Activated CD4-positive, CD25-positive, alpha-beta regulatory T cell (primary cell): Measurements from ENCODE around the gene TBC1D2.

ENCODE experiments used
- DNase-seq, 4 experiments: peaks; one replicate each; lab custom pipeline; 2025; lab: John Stamatoyannopoulos, UW

TBC1D2 gene

DNA sequence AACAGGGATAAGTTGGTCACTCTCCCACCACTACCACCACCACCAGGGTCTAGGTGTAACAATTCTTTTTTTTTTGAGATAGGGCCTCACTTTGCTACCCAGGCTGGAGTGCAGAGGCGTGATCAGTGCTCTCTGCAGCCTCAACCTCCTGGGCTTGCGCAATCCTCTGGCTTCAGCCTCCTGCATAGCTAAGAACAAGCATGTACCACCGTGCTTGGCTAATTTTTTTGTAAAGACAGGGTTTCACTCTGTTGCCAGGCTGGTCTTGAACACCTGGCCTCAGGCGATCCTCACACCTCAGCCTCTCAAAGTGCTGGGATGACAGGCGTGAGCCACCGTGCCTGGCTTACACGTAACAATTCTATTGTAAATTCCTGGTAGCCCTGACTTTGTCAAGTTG lies 90.5 kb downstream of the TBC1D2 start:
- no peak for DNase-seq

DNA sequence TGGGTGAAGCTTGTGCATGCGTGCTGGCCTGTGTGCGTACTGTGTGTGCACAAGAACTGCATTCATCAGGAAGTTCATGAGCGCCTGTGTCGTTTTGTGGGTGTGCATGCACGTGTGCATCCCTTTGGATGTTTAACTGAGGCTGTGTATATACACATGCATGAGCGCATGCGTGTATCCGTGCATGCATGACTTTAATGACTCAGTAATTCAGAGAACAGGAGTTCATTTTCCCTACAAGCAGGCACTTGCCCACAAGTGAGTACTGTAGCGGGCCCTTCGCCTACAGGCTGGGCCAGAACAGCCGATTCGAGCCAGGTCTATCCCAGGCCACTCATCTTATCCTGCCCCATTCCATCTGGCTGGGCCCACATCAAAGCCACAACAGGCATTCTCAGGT lies 92.8 kb downstream of the TBC1D2 start:
- DNase-seq: no peak

DNA sequence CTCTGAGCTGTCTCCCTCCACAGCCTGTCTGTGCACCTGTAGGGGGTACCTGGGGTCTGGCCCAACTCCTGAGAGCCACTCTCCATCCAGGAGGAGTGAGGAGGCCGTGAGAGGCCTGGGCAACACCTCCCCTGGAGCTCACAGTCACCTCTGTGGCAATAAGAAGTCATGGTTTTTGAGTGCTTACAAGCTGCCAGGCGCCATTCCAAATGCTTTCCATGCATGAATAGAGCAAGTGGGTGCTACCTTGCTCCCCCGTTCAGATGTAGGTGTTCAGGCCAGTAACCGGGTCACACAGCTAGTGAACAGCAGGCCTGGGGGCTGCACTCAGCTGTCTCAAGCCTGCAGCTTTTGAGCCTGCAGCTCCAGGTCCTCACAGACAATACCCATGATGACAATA lies 93.6 kb downstream of the TBC1D2 start:
- no peak for DNase-seq

DNA sequence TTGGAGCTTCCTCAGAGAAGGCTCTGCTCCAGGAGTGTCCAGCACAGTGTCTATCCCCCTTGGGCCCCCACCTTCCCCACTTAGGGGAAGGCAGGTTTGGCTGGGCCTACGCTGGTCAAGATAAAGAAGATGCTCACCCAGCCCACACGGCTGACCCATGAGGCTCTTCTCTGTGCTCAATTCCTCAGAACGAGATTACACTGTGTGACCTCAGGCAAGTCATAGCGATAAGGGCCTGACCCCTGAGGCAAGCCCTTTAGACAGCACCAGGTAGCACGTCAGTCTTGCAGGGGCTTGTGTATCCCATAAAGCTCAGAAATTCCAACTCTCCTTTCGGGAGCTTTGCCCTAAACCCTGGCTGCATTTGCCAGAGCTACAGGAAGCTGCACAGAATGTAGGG lies 95.7 kb downstream of the TBC1D2 start:
- DNase-seq: no peak

DNA sequence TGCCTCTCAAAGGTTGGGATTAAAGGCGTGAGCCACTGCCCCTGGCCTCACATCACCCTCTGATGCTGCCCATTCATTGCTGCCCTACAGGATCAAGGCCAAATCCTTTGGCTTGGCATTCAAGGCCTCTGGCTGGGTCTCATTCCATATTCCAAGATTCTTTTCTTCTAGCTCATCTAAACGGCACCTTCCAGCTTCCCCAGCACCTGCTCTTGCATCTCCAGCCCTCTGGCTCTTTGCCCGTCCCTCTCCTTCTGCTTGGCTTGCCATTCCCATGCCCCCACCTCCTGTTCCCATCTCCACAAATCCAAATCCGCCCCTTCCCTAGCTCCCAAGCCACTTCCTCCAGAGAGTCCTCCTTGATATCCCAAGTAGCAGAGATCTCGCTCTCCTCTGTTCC lies 96.1 kb downstream of the TBC1D2 start:
- no peak for DNase-seq

DNA sequence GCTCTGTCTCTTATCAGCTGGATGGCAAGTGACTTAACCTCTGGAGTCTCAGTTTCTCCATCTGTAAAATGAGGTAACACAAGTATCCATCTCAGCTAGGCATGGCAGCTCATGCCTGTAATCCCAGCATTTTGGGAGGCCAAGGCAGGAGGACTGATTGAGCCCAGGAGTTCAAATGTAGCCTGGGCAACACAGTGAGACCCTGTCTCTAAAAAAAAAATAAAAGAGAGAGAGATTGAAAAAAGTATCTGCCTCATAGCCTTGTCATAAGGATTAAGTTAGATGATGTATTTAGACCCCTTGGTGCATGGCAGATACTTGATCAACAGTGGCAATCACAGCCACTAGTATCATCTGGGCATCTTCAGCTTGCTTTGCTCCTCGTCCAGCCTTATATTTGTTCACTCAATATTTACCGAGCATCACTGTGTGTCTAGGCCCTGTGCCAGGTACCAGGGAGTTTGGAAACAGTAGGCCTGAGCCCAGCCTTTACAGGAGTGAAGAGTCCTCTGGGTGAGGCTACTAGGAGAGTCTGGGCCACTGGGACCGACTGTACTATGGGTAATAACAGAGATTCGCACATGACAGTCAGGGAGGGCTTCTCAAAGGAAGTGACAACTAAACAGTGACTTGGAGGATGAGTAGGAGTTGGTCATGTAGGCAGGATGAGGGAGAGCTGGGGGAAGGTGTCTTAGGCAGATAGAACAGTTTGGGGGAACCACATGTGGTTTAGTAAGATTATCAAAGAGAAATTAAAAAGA lies 97.2 kb downstream of the TBC1D2 start:
- no peak for DNase-seq

DNA sequence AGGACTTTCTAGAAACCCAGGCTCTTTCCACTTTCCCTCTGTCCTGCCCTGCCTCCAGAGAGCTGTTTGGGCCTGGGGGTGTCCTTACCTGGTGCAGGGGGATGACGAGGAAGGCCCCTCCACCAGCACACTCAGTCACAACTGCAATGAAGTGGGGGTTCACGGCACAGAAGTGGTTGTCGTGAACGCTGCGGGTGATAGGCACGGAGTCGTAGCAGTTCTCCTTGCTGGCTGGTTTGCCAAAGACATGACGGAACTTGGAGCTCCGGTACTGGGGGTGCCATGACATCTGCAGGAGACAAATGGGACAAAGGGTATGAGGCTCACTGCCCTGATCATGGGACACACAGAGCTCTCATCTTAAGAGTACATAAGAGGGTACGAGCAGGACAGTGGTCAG lies 98.1 kb downstream of the TBC1D2 start:
- no peak for DNase-seq

DNA sequence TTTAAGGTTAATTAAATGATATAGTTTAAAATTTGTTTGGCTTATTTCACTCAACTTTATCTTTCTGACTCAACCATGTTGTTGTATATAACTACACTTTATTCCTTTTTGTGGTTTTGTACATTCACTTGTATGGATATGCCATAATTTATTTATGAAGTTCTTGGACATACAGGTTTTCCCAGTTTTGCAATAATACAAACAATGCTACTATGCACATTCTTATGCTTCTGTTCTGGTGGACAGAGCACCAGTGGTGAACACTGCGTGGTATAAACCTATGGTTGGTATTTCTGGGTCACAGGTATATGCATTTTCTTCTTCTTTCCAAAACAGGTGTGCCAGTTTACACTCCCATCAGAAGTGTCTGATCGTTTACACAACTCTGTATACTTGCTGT lies 100.8 kb downstream of the TBC1D2 start:
- no peak for DNase-seq

DNA sequence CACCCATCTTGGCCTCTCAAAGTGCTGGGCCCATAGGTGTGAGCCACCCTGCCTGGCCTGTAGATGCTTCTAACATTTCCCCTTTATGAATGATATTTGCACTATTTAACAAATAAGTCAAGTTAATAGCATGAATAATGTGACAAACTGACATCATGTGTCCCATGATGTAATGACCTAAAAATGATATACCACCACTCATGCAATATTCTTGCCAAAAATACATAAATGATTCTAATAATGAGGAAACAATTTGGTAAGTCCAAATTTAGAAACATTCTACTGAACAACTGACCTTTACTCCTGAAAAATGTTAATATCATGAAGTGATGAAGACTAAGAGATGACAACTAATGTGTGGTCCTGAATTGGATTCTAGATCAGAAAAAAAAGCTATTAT lies 102.9 kb downstream of the TBC1D2 start:
- no peak for DNase-seq

DNA sequence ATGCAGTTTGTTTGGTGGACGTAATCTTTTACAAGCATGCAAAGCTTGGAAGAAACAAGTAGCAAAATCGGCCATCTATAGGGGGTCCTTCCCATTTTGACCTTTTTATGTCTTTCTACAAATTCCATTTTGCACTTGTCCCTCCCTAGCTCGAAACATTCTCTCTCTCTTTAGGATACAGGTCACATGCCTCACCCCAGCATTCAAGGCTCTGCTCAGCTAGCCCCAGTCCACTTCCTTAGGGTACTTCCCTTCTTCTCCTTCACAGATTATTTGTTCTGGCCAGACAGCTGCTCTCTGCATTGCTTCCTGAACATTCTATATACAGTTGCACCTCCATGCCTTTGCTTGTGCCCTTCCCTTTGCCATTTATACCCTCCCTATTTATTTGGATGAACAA lies 104.7 kb downstream of the TBC1D2 start:
- no peak for DNase-seq

DNA sequence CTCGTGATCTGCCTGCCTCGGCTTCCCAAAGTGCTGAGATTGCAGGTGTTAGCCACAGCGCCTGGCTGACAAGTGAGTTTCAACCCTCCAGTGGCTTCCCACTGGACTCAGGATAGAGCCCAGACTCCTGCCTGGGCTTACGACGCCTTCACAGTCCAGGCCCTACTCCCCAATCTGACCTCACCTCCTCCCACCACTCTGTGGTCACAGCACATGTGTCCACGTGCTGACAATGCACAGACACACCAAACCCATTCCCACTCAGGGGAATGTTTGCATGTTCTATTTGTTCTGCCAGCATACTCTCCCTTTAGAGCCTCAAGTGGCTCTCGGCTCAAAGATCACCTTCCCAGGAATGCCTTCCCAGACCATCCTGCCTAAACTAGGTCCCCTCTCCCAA lies 105.3 kb downstream of the TBC1D2 start:
- DNase-seq: no peak

DNA sequence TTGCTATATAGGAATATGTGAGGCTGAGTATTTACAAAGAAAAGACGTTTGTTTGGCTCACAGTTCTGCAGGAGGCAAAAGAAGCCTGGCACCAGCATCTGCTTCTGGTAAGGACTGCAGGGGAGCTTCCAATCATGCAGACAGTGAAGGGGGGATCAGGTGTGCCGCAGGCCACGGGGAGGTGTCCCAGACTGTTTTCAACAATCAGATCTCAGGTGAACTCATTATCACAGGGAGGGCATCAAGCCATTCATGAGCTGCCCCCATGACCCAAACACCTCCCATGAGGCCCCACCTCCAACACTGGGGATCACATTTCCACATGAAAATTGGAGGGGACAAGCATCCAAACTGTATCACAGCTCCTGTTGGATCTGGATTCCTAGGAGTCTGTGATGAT lies 106.0 kb downstream of the TBC1D2 start:
- DNase-seq: no peak
